GM18858 (cell line): ENCODE data around the gene LARGE1.
A peak's percentile ranks its signal among the peaks of the same experiment; 100 is the strongest.
"Not testable (repeated sequence)": the region's sequence is repeated elsewhere in the genome, so short reads cannot be mapped to it uniquely, and the experiment has no call there.

Source experiments
- ATAC-seq: cut with Tn5 transposase; IDR thresholded peaks from one replicate; pipeline ENCODE4 v1.9.1; 2021; ENCODE audit not compliant: unreplicated experiment

Gene LARGE1

GRCh38 chr22:33859311-33859710, 61.0 kb downstream of the LARGE1 start:
- ATAC-seq = no peak

- not testable (repeated sequence) for ATAC-seq
These were observed 61.6 kb downstream of the LARGE1 start for GRCh38 chr22:33858653-33859052.

- ATAC-seq = not testable (repeated sequence)
These were observed 62.5 kb downstream of the LARGE1 start for GRCh38 chr22:33857767-33858166.

- ATAC-seq = no peak
These were observed 65.6 kb downstream of the LARGE1 start for GRCh38 chr22:33854724-33855123.

- ATAC-seq = peak; percentile 49
These were observed 66.8 kb downstream of the LARGE1 start for GRCh38 chr22:33853200-33854097.

GRCh38 chr22:33851821-33852384, 68.4 kb downstream of the LARGE1 start:
- no peak for ATAC-seq

GRCh38 chr22:33851240-33851639, 69.0 kb downstream of the LARGE1 start:
- ATAC-seq = no peak

GRCh38 chr22:33850724-33851123, 69.6 kb downstream of the LARGE1 start:
- no peak for ATAC-seq

- ATAC-seq = no peak
These were observed 70.1 kb downstream of the LARGE1 start for GRCh38 chr22:33850193-33850592.

GRCh38 chr22:33848251-33848650, 72.0 kb downstream of the LARGE1 start:
- no peak for ATAC-seq

GRCh38 chr22:33844273-33844672, 76.0 kb downstream of the LARGE1 start:
- no peak for ATAC-seq

GRCh38 chr22:33842421-33843094, 77.7 kb downstream of the LARGE1 start:
- no peak for ATAC-seq

- ATAC-seq = no peak
These were observed 78.3 kb downstream of the LARGE1 start for GRCh38 chr22:33842006-33842354.

GRCh38 chr22:33841281-33842005, 78.8 kb downstream of the LARGE1 start:
- ATAC-seq = no peak

GRCh38 chr22:33838644-33839043, 81.6 kb downstream of the LARGE1 start:
- ATAC-seq = no peak

- no peak for ATAC-seq
These were observed 82.5 kb downstream of the LARGE1 start for GRCh38 chr22:33837826-33838225.

GRCh38 chr22:33835265-33835664, 85.0 kb downstream of the LARGE1 start:
- ATAC-seq = no peak

GRCh38 chr22:33832558-33833151, 87.6 kb downstream of the LARGE1 start:
- ATAC-seq = no peak

- no peak for ATAC-seq
These were observed 88.6 kb downstream of the LARGE1 start for GRCh38 chr22:33831651-33832050.

- no peak for ATAC-seq
These were observed 89.1 kb downstream of the LARGE1 start for GRCh38 chr22:33831207-33831606.
